GM18517 (cell line): ENCODE measurements around the gene EML5.
A peak's percentile ranks its signal among the peaks of the same experiment; 100 is the strongest.

Source experiments
- ATAC-seq: cut with Tn5 transposase; IDR thresholded peaks from one replicate; pipeline ENCODE4 v1.9.1; 2021; ENCODE audit warnings: mild to moderate bottlenecking, moderate library complexity; ENCODE audit not compliant: unreplicated experiment

The EML5 gene

DNA sequence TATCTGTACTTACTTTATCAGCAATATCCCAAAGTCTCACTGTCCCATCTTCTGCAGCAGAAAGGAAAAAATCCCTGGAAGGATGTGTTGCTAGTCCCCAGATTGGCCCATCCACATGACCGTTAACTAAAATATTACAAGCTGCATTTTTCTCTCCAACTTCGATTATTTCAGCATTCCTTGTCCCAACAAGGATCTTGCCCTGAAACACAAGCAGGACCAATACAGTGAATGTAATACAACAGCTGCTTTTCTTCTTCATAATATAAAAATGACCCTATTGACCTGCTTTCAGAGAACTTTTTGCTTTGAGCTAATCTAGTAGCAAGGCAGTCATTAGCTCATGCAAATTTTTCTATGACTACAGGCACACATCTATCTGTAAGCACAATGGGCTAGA lies 171.7 kb downstream of the EML5 start:
- ATAC-seq = no peak

DNA sequence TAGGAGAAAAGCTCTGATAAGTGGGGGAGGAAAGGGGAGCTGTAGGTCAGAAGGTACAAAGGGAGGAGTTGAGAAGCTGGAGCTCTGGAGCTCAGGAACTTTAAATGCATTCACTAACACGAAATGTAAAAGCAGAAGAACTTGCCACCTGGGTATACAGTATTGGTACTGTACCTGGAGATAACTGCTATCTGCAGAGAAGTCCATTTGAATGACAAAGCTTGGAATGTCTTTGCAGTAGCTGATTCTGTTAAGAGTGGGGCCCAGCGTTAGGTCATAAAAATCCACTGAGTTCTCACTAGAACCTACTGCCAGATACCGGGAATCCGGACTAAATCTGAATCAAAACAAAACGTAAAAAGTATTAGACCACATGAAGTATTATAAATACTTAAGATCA lies 174.3 kb downstream of the EML5 start:
- ATAC-seq = no peak

DNA sequence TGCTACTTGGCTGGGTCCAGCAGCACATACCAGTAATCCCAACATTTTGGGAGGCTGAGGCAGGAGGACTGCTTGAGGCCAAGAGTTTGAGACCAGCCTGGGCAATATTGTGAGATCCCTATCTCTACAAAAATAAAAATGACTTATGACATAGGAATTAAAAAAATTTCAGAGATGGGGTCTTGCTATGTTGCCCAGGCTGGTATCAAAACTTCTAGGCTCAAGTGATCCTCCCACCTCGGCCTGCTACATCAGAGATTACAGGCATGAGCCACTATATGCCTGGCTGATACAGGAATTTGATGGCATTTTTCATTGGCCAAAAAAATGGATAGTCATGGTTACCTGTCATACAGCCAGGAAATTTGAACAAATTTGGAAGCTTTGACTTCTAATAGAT lies 175.3 kb downstream of the EML5 start:
- ATAC-seq = no peak

DNA sequence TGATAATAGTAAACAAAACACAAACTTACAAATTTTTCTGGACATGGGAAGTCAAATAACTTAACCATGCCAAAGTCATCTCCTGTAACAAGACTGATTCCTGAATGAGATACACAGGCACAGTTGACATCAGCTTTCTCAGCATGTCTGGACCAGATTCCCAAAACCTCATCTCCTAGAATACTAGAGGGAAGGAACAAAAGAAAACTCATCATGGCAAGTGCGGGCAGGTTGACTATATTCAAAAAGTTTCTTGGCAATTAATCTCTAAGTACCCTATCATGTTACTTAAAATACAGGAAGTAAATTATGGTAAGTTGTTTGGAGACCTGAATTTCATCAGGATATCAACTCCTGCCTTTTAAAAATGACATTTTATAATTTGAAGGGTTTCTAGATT lies 176.1 kb downstream of the EML5 start:
- ATAC-seq = no peak

DNA sequence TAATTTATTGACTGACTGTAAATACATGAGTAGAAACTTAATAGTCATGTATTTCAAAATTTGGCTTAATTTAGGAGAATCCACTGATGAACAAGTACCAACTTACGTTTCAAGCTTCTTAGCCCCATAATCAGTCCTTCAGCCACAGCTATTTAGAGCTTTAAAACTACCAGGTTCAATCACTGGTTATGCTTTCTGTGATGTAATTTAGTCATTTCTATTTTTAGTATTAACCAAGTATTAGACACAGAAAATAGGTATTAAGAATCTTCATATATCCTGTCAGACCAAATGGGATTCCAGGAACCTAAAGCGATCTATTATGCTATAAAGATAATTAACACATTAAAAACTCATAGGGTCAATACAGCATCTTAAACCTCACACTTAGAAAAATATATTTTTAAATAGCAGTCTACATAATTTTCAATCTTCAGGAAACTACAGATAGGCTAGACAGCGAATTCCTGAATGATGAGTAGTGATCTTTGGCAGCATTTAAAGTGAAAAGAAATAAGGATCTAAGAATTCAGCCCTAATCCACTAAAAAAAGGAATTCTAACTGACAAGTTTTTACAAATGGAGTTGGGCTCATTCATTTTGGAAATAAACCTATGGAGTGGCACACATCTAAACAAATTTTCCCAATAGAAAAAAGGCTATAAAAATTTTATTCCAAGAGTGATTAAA lies 178.4 kb downstream of the EML5 start:
- no peak for ATAC-seq

DNA sequence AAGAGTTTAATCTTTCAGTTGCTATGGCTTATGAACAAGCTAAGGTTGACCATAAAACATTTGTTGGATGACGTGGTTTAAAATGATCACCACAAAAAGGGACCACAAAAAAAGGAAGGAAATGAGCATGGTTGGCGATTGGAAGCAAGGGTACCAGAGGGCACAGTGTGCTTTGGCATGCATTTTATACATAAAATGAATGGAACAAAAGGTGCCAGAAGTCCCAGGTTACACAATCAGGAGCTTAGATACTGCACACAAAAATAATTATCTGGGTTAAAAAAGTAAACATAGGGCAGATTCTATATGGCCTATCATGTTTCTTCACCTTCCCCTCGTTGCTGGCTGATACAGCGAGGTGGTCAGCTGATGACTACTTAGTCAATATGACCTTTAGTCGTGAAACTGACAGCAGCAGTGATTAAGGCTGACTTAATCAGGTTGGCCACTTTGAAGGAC lies 179.2 kb downstream of the EML5 start:
- no peak for ATAC-seq

DNA sequence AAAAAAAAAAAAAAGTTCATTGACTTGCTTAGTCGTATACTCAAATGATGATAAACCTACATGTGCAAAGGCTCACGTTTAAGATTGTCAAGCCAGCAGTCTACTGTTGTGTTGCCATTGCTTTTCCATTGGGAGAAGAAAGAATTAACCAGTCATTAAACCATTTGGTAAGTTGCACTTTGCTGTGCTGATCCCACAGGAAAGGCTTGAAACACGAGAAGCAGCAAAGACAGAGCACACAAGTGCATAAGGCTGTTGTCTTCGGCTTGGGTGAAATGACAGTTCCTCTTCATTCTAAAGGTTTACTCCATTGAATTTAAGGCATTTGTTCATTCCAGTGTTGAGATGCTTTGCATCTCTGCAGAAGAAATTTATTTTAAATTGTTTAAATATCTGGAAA lies 179.8 kb downstream of the EML5 start:
- no peak for ATAC-seq

DNA sequence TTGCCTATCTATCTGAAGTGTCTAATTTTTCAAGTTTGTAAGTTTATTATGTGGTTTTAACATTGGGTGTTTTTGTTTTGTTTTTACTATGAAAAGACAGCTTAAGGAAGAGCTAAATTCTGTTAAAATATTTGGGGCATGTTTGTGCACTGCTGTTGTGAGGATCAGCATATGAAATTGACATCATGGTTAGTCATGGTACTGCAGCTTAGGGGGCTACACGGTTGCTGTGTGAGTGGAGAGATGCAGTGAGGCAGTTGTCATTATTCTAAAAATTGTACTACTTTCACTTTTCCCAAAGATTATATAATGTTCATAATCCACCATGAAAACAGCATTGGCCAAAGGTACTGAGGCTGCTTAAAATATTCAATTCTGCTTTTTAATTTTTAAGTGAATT lies 180.9 kb downstream of the EML5 start:
- ATAC-seq = no peak

DNA sequence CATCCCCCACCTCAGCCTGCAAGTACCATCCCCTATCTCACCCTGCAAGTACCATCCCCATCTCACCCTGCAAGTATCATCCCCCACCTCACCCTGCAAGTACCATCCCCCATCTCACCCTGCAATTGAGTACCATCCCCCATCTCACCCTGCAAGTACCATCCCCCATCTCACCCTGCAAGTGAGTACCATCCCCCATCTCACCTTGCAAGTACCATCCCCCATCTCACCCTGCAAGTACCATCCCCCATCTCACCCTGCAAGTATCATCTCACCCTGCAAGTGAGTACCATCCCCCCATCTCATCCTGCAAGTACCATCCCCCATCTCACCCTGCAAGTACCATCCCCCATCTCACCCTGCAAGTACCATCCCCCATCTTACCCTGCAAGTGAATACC lies 184.9 kb downstream of the EML5 start:
- ATAC-seq = no peak

DNA sequence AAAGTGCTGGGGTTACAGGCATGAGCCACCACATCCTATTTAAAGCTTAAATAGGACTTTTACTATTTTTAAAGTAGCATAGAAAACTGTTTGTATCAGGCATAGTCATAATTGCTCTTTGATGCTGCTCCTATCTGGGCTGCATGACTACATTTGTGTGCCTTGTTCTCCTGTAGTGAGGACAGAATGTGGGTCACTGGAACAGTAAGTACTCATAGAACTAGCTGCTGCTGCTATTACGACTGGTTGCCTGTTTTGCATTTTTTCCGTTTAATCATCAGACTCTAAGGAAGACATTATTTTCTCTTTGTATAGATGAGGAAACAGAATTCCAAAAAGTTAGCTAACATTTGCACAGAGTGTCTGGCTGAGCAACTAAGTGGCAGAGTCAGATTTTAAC lies 187.2 kb downstream of the EML5 start:
- ATAC-seq = no peak

DNA sequence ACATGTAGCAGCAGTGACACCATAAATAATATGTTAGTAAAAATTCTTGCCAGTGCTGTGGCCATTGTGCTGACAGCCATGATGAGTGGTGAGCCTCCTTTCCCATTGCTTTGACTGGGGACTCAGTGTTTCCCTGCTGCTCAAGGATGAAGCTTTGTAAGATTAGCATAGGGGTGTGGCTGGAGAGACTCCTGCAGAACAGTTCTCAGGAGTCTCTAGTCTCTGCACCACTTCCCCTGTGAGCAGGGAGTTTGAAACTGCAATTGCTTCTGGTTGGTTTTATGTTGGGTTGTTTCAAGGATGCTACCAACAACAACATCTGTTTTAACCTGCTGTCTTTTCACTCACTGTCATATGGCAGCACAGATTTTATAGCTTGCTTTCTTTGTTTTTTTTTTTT lies 188.5 kb downstream of the EML5 start:
- ATAC-seq = no peak

DNA sequence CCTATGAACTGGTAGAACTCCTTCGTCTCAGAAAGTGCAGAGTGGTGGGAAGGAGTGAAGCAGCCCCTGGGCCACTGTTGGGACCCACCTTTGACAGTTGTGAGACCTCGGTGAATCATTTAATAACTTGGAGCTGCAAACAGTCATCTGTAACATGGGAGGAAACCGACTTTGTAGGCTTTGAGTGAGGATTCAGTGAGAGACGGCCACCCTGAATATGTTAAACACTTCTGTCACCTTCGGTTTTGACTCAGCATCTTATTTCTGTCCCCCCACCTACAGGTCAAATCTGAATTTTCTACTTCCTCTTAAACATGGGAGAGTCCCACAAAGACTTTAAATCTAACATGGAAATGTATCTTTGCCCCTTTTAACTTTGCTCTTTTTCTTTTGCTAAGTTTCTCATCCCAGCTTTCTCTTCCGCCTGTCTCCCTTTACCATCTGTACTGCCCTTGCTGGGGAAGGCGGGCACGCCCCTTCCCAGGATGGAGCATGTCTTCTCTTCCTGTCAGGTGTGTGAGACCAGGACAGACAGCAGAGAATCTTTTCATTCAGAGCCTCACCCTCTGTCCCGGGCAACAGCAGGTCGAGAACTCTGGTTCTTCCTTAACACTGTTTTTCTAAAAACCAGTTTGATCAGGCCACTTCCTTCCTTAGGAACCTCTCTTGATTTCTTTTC lies 192.9 kb downstream of the EML5 start:
- peak; percentile 96 for ATAC-seq

DNA sequence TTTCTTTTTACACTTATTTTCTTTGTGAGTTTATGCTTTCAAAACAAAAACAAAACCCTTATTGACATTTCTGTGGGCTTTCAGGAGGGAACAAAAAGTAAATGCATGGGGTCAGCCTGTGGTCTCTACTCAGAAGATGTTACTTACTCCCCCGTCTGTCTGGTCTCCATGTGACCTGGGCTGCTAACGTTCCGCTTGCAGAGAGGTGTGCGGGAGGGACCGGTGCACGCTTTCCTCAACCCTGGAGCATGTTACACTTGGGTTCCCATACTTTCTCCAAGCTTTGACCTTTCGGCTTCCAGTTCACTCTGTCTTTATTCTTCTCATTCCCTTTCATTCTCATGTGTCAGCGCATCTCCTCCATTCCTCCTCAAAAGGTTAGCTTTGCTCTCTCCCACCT lies 193.4 kb downstream of the EML5 start:
- ATAC-seq = peak; percentile 19

DNA sequence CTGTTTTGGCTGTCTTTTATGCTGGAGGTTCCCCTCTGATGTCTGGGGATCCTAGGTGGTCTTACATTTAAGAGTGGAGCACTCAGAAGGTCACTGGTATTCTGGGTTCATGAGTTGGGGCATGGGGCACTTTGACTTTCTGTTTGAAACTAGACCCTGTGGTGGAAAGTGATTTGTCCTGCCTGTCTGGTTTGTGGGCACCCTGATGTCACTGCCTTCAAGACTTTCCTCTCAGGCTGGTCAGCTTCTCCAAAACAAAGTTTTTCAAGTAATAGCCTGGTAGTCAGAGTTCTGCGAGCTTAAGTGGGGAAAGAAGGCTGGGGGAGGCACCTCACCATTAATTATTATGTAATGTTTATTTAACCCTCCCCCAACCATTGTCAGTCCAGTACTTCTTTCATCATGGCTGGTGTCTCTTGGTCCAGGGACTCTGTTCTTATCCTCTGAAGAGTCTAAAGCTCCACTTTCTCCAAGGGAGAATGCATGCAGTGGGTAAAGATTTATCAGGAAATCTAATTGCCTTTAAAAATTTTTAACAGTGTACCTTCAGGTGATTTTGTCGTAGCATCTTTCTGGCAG lies 194.6 kb downstream of the EML5 start:
- ATAC-seq = no peak

DNA sequence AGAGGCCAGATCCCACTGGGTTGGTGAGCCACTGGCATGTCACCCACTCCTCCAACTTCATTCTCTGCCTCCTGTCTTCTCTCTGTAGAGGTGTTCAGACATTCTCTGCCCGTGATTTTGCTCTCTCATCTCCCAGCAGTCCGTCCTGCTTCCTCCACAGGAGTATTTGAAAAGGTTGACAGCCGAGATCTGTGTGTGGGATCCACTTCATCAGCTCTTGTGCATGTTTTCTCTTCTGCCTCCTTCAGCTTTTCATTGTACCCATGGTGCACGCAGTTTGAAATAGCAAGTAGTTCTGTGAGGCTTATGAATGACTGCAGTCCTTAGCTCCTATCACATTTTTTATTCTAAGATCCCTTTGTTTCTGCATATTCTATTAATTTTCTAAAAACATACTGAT lies 195.2 kb downstream of the EML5 start:
- no peak for ATAC-seq

DNA sequence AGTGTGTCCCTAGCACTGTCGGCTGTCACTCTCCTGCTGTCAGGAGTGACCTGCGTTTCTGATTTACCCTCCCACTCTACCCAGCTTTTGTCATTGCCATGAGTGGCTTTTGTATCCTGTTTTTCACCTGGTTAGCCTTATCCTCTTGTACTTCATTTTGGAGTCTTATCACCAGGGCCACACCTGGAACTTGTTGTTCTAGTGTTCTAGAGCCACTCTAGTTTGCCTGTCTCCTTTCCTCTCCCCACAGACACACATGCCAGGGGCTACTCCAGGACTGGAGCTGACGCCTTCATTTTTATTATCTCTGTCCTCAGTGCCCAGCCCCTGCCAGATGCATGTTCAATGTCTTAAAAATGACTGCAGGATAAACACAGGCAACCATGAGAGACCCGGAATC lies 195.7 kb downstream of the EML5 start:
- ATAC-seq = no peak

DNA sequence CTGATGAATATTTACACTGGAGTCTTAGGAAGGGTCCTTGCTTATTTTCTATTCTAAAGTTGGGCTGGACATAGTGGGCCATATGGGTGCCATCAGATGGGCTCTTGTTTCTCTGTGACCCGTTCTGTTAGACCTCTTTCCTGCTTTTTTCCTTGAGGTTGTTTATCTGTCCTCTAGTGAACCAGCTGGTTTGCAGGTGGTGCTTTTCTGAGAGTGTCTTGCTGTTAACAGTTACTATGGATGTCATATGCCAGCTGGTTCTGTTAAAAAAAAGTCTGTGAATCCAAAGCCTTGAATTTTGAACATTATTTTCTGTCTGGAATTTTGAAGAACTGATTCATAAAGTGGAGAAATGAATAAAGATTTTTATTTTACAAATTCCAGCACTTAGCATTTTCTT lies 200.7 kb downstream of the EML5 start:
- ATAC-seq = no peak

DNA sequence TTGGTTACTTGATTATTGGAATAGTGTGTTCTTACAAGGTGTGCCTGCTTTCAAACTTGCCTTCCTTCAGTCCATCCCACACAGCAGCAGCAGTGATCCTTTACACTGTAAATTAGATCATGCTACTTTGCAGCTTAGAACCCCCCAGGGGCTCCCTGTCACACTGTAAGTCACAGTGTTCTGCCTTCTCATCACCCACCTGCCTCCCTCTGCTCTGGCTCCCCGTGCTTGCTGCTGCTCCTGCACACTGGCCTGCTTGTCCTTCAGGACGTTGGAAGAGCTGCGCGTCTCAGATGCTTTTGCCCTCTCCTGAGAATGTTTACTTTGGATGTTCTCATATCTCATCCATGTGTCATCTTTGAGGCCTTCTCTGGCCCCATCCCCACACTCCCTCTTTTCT lies 202.6 kb downstream of the EML5 start:
- no peak for ATAC-seq

DNA sequence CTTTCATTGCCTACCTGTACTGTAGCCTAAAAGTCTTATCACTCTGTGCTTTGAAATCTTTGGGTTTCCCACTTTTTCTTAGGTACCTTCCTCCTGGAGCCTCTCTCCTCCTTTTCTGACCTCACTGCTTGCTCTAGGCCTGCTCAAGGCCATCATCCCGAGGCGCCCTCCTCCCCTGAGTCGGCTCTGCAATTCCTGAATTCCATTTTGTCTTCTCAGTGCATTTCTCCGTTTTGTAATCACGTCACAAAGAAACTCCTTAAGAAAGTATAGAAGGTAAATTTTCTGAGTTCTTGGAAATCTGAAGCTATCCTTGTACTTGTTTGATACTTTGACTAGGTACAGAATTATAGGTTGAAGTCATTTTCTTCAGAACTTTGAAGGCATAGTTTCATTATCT lies 204.7 kb downstream of the EML5 start:
- ATAC-seq = no peak

DNA sequence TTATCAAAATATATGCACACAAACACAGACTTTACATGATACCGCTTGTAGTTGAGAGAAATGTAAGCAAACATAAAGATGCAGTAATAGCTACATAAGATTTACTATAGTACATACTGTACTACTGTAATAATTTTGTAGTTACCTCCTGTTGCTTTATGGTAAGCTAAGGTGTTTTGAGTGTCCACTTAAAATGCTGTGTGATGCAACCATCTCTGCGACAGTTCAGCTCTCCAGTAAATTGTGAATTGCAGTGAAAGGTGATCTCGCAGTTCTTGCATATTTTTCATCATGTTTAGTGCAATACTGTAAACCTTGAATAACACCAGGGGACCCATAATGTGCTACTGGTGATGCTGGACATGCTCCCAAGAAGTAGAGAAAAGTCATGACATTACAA lies 208.3 kb downstream of the EML5 start:
- no peak for ATAC-seq

DNA sequence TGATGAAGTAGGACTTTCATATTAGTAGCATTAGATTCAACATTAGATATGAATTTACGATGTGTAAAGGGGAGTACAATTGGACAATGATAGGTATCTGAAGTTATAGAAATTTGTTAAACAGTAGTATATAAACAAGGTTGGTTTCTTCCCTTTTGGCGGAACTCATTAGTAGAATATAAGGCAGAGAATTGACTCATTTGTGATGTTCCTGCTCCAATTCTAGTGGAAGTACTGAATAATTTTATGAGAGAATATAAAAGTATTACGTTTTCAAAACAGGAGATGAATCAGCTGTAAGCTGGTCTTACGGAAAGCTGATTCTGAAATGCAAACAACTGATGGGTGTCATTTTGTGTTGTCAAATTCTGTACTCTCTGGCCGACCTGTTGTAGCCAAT lies 216.5 kb downstream of the EML5 start:
- ATAC-seq = no peak

DNA sequence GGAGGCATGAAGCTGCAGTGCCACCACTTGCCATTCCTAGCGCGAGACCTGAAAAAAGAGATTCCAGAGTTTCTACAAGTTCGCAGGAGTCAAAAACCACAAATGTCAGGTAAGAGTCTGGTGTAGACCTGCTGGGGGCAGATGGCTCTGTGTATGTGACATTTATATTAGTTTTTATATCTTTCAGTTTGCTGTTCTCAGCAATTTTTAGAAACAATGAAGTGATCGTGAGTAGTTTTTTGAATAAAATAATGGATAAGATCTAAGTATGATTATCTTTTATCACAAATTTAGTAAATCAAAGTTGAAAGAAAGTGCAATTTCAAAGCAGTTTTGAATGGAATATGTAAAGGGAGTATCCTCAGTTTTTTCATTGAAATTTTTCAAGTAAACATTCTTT lies 220.6 kb downstream of the EML5 start:
- no peak for ATAC-seq

DNA sequence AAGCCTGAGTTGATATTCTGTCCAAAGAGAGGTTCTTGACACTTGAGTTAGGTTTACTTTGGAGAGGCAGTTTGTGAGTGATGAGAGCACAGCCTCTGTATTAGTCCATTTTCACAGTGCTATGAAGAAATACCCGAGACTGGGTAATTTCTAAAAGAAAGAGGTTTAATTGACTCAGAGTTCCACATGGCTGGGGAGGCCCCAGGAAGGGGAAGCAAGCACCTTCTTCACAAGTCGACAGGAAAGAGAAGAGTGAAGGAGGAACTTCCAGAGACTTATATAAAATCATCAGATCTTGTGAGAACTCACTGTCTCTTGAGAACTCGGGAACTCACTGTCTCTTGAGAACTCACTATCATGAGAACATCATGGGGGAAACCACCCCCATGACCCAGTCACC lies 224.6 kb downstream of the EML5 start:
- ATAC-seq = no peak
